ENCODE results near the gene NOTCH3.

Gene NOTCH3

DNA sequence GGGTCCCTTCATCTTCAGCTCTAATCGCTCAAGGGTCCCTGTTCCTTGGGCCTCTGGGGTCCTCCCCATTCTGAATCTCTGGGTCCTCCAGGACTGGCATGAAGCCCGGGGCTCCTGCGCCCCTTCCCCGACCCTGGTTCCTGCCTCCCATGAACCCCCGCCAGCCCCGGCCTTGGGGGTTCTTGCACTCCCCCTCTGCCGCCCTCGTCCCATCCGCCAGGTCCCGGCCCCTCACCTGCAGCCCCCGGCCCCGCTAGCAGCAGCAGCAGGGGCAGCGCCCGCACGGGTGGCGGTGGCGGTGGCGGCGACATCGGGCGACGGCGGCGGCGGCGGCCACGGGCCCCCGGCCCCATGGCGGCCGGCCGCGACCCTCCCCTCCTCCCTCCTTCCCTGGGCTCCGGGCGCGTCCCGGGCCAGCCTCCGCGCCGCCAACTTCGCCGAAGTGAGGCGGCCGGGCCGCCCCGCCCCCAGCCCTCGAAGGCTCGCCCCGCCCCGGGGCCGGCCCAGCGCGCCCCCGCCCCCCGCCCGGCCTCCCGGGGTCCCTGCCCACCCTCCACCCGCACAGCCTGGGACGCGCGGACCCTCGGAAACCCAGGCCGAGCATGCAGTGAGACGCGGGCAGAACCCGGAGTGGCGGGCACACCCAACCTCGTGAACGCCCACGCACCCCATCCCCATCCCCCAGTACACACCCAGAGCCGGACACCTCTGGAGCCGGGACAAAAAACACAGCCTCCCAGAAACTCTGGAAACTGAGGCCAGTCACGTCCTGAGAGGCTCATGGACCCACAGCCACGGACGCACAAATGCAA is at the start of gene NOTCH3:
NOTCH3 (minus strand) TSS at position 443 of the 812 bp plus-strand sequence; CDS start at position 353, 90 bp downstream.
- no peak for DNase-seq

GRCh38 chr19:15250640-15250993 is 49.8 kb upstream of the NOTCH3 start:
- no peak for DNase-seq

DNA sequence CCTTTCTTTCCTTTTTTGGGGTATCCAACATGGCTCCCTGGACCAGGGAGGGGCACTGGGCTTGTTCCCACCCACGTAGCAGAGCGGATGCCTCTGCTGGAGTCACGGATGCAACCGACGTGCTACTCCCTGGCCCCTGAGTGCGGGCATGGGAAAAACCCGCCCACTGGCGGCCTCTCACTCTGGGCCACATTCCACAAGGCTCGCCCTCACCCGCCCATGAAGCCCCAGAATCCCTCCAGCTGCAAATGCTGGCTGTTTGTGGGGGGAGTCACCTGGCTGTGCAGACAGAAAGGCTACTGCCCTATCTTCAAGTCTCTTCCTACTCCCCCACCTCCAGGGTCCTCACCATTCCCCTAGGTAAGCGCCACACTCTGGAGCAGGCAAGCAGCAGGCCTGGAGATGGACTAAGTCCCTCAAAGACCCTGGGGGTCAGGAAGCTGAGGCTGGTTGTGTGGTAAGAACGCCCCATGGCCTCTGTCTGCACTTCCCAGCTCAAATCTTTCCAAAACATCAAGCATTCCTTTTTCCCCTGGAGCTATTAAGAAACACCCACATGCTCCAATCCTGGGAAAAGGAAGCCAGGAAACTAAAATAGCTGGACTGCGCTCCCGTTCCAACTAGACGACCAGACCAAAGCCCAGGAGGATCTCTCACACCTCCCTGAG is 49.3 kb upstream of the NOTCH3 start:
- no peak for DNase-seq

DNA sequence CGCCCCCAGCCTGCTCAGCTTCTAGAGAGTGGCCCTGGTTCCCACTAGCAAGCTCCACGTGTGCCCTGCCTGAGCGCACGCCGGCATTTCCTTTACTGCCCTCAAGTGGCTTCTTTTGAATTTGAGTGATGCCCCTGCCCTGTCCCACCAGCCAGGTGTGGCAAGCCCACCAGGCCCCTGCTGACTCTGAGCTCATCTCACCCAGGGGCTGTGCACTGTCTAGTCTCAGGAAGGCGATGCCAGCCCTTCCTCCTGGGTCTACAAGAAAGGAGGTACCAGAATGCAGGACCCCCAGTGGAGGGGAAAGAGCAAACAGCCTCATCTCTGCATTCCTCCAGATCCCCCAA is 48.7 kb upstream of the NOTCH3 start:
- DNase-seq, result no peak

DNA sequence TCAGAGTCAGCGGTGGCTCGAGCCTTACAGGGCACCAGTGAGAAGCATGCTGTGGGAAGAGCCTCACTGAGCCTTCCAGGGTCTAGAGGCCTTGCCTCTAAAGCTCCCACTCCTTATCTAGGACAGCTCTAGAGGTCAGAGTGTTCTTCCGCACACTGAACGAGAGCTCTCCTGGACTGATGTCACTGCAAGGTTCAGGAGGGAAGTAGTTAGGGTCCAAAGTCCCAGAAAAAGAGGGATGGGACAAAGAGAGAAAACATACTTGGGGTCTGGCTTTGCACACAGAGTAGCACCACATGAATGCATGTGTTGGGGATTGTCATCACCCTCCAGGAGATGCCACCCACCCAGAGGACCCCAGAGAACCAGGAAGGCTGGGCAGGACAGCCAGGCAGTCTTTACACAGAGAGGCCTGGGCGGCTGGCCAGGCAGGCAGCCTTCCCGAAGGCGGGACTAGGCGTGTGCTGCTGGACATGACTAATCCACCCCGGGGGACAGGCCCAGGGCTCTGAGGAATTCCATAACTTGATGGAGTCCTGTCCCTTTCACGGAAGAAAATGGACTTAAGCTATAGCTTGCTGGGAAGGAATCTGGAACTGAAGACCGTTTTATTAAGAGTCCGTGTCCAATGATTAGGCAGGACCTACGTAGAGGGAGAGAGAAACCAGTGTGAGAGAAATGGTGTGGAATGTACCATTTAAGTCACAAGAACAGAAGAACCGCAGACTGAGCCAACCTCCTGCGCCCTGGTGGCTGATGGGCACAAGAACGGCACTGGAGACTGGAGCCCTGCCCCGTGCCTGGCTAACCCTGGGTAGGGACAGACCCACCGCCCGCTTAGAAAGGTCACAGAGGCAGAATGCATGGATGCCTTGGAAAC is 48.1 kb upstream of the NOTCH3 start:
- DNase-seq, result no peak

GRCh38 chr19:15248106-15248505 is 47.3 kb upstream of the NOTCH3 start:
- no peak for DNase-seq

GRCh38 chr19:15247107-15248014 is 46.6 kb upstream of the NOTCH3 start:
- DNase-seq, result no peak

DNA sequence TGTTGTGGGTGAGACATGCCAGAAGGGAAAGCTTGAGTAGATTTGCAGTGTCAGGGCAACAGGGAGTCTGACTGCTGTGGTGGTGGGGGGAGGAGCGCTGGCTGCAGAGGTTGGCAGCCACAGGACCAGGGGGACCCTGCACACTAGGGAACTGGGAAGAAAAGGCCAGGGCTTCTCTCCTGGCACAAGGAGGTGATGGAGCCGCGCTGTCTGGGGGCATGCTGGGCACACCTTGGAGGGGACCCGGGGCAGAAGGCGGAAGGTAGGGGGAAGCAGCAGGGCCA is 45.3 kb upstream of the NOTCH3 start:
- no peak for DNase-seq

DNA sequence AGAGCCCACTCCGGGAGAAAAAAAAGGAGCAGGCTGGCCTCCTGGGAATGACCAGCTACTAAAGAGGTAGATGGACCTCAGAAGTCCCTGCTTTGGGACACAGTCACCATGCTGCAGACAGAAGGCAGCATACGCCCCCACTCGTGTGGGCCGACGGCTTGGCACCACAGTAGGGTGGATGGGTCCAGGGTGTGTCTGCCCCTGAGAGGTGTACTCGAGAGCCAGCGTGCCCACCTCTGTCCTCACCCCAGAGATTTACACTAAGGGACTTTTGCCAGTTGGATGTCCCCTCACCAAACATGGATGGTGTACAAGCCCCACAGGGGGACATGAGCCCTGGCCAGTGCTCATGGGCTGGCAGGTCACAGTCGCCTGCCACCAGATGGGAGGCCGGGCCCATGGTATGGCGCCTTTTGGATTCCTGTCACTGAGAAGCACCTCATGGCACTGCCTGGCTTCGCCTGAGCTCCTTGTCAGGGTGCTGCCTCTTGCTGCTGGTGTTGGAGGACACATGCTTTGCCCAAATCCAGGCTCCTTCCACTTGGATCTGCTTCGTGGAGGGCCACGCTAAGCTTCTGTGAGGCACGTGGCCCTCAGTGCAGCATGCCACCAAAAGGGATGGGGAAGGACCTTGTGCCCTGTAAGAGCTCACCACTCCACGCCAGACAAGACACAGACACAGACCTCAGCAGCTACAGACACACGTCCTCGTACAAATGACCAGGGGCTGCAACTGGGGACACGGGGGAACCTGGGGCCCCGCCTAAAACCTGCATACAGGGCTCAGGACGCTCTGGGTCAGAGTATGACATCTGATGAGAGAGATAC is 44.8 kb upstream of the NOTCH3 start:
- DNase-seq, result no peak

DNA sequence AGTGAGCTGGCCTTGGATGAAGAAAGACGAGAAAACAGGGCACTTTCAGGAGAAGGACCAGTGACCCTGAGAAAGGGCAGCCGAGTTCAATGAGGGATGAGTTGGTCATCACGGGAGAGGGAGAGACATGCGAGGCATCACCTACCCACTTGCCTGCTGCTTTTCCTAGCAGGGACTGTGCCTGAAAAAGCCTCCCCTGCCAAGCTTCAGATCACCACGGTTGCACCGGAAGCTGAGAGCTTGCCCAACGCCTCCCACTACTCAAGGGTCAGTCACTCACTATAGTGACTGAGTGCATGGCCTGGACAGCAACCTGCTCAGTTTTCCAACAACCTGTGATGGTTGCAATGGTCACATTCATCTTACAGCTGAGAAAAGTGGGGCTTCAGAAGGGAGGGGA is 44.0 kb upstream of the NOTCH3 start:
- no peak for DNase-seq

DNA sequence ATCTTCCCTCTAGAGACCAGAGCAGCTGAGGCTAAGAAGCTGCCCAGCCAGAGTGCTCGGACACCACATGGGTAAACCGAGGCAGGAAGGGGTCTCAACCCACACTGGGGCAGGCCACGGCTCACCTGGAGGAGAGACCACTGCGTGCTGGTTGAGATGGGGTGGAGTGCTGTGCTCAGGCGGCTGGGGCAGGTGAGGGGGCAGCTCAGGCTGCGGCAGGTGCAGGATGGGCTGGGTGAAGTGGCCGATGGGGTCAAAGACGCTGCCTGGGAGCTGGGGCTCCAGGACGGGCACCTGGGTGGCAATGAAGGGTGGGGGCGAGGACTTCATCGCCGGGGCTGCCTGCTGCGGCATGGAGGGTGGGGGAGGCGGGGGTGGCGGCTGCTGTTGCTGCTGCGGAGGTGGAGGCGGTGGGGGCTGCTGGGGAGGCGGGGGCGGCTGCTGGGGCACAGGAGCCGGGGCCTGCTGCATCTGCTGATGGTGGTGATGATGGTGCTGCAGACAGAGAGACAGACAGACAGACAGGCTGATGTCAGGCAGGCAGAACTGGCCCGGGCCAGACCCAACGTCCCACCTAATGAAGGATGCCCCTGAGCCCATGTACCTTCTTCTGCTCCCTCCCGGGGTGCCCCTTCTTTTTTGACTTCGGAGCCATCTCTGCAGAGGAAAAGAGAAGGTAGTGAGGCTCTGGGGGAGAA is 43.5 kb upstream of the NOTCH3 start:
- DNase-seq, result no peak

DNA sequence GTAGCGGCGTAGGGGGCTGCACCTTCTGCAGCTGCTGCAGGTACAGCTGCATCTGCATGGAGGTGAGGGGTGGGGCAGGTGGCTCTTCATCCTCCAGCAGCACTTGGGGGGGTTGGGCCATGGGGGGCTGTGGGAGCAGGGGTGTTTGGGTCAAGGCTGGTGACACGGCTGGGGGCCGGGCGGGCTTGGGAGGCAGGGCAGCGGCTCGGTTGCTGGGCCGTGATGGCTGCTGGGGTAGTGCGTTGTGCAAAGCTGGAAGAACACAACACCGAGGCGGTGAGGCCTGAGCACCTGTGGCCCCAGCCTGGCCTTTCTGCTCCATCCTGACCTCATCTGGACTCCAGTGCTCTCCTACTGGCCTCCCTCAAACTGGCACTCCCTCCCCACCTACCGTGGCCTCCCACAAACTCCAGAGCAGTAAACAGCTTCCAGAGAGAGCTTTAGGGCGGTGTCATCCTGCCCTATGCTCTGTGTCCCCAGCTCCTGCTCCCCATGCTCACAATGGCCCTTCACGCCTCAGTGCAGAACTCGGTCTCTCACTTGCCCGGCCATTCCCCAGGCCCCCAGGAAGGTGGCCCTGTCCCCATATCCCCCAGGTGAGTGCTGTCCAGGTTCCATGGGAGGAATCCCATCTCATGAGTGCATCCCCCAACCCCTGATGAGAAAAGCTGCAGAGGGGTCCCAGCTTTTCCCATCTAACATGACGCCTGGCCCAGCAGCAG is 42.6 kb upstream of the NOTCH3 start:
- DNase-seq, result no peak

GRCh38 chr19:15241259-15241910 is 40.6 kb upstream of the NOTCH3 start:
- peak; percentile 69 for DNase-seq

- no peak for DNase-seq
Observed at GRCh38 chr19:15240515-15240914, 39.7 kb upstream of the NOTCH3 start.

- DNase-seq, result no peak
Observed at GRCh38 chr19:15239337-15239949, 38.6 kb upstream of the NOTCH3 start.

GRCh38 chr19:15238639-15239155 is 37.9 kb upstream of the NOTCH3 start:
- DNase-seq, result no peak

GRCh38 chr19:15237759-15238638 is 37.2 kb upstream of the NOTCH3 start:
- no peak for DNase-seq

GRCh38 chr19:15236886-15237285 is 36.1 kb upstream of the NOTCH3 start:
- no peak for DNase-seq

Measured in NCI-H2171 (cell line).